HG02973 (cell line): ENCODE measurements around the gene CELF1.
"Not testable (repeated sequence)": the region's sequence is repeated elsewhere in the genome, so short reads cannot be mapped to it uniquely, and the experiment has no call there.

Source experiments
- ATAC-seq: cut with Tn5 transposase; IDR thresholded peaks from one replicate; pipeline ENCODE4 v1.9.1; 2021; ENCODE audit warnings: moderate library complexity; ENCODE audit not compliant: unreplicated experiment

Gene CELF1

GRCh38 chr11:47488674-47489394 lies 64.1 kb downstream of the CELF1 start:
- no peak for ATAC-seq

GRCh38 chr11:47488111-47488510 lies 64.8 kb downstream of the CELF1 start:
- ATAC-seq: no peak

GRCh38 chr11:47487421-47487820 lies 65.5 kb downstream of the CELF1 start:
- no peak for ATAC-seq

- no peak for ATAC-seq
Measured at GRCh38 chr11:47485107-47485506, 67.8 kb downstream of the CELF1 start.

GRCh38 chr11:47483457-47483856 lies 69.5 kb downstream of the CELF1 start:
- ATAC-seq: no peak

- no peak for ATAC-seq
Measured at GRCh38 chr11:47480762-47481161, 72.2 kb downstream of the CELF1 start.

GRCh38 chr11:47478651-47479329 lies 74.1 kb downstream of the CELF1 start:
- ATAC-seq: no peak

- ATAC-seq: no peak
Measured at GRCh38 chr11:47477753-47478152, 75.2 kb downstream of the CELF1 start.

GRCh38 chr11:47477323-47477722 lies 75.6 kb downstream of the CELF1 start:
- ATAC-seq: no peak

- no peak for ATAC-seq
Measured at GRCh38 chr11:47470671-47471070, 82.3 kb downstream of the CELF1 start.

- ATAC-seq: no peak
Measured at GRCh38 chr11:47469361-47470179, 83.4 kb downstream of the CELF1 start.

GRCh38 chr11:47468598-47469214 lies 84.2 kb downstream of the CELF1 start:
- no peak for ATAC-seq

- no peak for ATAC-seq
Measured at GRCh38 chr11:47467357-47467756, 85.6 kb downstream of the CELF1 start.

- no peak for ATAC-seq
Measured at GRCh38 chr11:47466701-47467250, 86.2 kb downstream of the CELF1 start.

- ATAC-seq: no peak
Measured at GRCh38 chr11:47466201-47466600, 86.7 kb downstream of the CELF1 start.

- no peak for ATAC-seq
Measured at GRCh38 chr11:47464483-47464882, 88.4 kb downstream of the CELF1 start.

- no peak for ATAC-seq
Measured at GRCh38 chr11:47461876-47462275, 91.1 kb downstream of the CELF1 start.

GRCh38 chr11:47460571-47461235 lies 92.2 kb downstream of the CELF1 start:
- ATAC-seq: no peak

- not testable (repeated sequence) for ATAC-seq
Measured at GRCh38 chr11:47454258-47454671, 98.7 kb downstream of the CELF1 start.

- no peak for ATAC-seq
Measured at GRCh38 chr11:47453365-47453764, 99.6 kb downstream of the CELF1 start.
